GM19468 (cell line): ENCODE measurements around the gene QPRT.
"Not testable (repeated sequence)": the region's sequence is repeated elsewhere in the genome, so short reads cannot be mapped to it uniquely, and the experiment has no call there.

Source experiments
- ATAC-seq: cut with Tn5 transposase; IDR thresholded peaks from one replicate; pipeline ENCODE4 v1.9.1; 2021; ENCODE audit warnings: mild to moderate bottlenecking, moderate library complexity, moderate number of reproducible peaks; ENCODE audit not compliant: unreplicated experiment; ENCODE audit errors: extremely low read depth

The QPRT gene

DNA sequence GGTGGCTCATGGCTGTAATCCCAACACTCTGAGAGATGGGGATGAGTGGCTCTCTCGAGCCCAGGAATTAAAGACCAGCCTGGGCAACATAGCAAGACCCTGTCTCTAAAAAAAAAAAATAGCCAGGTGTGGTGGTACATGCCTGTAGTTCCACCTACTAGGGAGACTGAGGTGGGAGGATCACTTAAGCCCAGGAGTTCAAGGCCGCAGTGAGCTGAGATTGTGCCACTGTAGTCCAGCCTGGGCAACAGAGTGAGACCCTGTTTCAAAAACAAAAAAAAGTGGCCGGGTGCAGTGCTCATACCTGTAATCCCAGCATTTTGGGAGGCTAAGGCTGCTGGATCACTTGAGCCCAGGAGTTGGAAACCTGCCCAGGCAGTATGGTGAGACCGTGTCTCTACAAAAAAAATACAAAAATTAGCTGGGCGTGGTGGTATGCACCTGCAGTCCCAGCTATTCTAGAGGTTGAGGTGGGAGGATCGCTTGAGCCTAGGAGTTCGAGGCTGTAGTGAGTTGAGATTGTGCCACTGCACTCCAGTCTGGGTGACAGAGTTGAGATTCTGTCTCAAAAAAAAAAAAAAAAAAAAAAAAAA, 63.8 kb downstream of the QPRT start:
- ATAC-seq, result no peak

DNA sequence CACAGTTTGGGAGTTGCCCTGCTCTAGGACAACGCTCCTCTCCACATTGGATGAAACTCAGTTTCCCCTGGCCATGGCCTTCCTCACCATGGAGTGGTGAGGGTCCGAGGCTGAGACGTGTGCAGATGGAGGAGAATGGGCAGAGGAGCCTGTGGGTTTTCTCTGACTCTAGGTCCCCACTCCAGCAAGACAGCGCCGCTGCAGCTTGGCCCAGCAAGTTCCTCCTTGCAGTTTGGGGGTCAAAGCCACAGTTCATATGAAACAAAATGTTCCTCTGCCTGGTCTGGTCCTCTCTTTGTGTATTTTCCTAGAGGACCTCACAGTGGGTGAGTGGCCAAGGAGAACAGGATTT, 64.5 kb downstream of the QPRT start:
- no peak for ATAC-seq

DNA sequence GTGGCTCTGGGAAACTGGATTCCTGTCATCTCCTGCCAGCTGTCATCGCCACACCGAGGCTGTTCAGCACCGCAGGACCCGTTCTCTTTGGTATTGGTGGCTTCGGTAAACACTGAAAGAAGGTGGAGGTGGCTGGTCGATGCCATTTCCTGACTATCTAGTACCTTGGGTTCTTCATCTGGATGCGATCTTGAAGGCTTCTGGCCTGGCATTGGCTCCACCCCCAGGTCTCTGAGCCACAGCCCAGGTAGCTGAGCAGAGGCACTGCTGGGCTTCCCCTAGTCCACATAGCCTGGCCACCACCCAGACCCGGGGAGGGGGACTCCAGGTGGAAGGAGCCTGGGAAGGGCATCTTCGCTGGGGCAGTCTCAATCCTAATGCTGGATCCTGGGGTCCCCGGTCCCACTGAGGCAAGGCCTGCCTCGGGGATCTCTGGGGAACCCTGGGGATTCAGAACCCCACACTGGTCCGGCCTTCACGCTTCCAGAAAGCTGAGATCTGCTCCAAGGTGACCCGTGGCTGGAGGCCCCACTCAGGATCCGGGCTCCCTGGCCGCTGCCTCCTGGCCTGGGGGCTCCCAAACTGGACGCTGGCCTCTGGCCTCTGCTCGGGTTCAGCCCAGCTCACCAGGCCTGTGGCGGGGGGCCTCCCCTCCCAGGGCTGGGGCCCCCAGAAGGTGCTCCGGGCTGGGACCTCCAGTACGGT, 65.0 kb downstream of the QPRT start:
- ATAC-seq, result no peak

DNA sequence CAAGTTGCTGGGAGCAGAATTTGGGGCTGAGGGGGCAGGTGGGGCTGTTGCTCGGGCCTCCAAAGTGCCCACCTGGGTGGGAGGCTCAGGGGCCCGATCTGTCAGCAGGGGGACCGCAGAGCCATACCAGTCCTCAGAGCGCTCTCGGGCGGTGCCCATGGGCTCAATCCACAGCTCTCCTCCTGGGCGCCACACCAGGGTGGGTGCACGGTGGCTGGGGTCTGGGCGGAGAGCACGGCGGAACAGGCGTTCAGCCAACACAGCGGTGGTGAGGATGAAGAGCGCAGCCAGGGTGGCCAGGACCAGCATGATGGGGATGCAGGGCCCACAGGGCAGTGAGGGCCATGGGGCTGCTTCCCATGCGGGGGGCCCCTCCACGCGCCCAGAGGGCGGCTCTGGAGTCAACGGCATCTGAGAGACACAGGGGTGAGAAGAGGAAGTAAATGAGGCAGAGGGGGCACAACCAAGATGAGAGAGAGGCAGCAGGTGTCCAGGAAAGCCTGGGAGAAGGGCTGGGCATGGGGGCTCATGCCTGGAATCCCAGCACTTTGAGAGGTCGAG, 65.6 kb downstream of the QPRT start:
- ATAC-seq, result no peak

DNA sequence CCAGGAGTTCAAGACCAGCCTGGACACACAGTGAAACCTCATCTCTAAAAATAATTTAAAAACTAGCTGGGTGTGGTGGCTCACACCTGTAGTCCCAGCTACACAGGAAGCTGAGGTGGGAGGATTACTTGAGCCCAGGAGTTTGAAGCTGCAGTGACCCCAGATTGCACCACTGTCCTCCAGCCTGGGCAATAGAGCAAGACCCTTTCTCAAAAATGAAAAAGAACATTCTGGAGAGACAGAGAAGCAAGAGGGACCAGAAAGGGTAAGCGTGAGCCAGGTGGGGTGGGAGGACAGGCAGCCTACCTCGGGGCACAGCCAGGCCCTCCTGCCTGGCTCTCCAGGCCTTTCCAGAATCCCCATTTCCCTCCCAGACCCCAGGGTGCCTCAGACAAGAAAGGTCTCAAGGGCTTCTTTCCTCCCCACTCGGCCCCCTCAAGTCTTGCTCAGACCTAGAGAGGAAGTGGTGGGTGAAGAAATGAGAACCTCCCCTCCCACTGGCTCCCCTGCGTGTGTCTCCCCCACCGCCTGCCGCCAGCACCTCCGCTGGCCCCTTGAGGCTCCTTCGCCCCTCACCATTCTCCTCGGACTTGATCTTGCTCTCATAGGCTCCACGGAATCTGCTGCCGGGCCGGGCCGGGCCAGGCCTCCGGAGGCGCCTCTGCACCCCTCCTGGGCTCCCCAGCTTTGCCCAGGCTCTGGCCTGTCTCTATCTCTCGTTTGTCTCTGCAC, 66.3 kb downstream of the QPRT start:
- no peak for ATAC-seq

DNA sequence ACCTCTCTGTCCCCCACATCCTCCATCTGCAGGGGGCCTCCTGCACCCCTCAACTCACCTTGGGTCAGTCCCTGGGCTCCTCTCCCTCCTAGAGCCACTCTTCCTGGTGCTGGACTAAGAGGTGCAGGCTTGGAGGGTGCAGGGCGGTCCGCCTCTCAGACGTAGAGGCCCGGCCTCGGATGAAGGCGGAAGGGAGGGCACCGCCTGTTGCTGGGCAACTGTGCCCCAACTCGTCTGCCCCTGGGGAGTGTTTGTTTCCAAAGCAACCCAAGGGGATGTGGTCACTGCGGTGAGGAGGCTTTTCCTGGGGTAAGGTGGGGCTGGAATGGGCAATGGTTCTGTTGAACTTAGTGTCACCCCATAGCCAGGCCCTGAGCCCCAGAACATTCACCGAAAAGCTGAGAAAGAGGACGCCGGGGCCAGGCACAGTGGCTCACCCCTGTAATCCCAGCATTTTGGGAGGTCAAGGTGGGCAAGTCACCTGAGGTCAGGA, 66.9 kb downstream of the QPRT start, which contains the start of gene C16orf54:
C16orf54 (minus strand) TSS at position 138 of the 493 bp plus-strand sequence. CDS start 1,039 bp downstream, outside the sequence.
- no peak for ATAC-seq

DNA sequence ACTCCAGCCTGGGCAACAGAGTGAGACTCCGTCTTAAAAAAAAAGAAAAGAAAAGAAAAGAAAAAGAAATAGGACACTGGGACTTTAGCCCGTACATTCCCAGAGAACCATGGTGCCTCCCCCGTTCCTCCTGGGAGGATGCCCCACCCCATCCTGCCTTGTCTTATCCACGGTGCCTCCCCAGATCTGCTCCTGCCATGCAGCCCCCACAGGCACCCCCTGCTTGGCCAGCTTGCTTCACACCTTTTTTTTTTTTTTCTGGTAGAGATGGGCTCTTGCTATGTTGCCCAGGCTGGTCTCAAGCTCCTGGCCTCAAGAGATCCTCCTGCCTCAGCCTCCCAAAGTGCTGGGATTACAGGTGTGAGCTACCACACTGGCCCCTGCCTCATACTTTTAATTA, 67.5 kb downstream of the QPRT start:
- ATAC-seq, result not testable (repeated sequence)
